Activated CD8-positive, alpha-beta memory T cell treated with anti-CD3 and anti-CD28 coated beads, Interleukin-2, amount 50 U/mL, for 24 hours (primary cell): ENCODE data around the gene SRSF7.
"Not testable (repeated sequence)": the region's sequence is repeated elsewhere in the genome, so short reads cannot be mapped to it uniquely, and the experiment has no call there.

Source experiments
- DNase-seq: peaks from one replicate; pipeline ENCODE4 v3.0.0-alpha.2; 2020; ENCODE audit errors: extremely low read depth

Gene SRSF7

DNA sequence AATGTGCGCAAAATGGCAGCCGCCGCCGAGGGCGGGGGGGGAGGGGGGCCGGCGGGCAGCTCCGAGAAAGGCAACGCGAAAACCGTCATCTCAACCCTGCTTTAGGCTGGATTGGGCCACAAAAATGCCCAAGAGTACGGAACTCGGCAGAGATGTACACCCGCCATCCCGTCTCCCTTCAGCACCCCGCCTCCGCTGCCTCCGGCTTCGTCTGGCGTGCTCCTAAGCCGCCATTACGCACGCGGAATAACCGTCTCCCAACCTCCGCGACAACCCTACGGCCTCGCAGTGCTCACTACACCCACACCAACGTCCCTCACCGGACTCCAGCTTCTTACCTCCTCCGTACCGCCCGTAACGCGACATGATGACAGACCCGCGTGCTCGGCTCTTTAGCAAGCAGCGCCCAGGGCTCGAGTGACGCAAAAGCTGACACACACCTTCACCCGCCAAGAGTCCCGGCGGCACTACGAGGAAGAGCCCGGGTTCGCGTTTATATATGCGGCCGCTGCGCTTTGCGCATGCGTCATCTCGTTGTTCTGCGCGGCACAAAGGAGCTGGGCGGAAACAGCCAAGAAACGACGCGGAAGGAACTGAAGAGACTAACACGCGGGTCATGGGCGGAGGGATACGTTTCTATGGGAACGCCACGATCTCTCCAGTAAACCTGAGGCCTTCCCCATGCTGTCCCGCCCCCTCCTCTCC, at the start of gene SRSF7:
TSS of gene SRSF7 (minus strand) at position 471 of the 705 bp plus-strand sequence. CDS start at position 366, 105 bp downstream.
- DNase-seq = peak; percentile 87

DNA sequence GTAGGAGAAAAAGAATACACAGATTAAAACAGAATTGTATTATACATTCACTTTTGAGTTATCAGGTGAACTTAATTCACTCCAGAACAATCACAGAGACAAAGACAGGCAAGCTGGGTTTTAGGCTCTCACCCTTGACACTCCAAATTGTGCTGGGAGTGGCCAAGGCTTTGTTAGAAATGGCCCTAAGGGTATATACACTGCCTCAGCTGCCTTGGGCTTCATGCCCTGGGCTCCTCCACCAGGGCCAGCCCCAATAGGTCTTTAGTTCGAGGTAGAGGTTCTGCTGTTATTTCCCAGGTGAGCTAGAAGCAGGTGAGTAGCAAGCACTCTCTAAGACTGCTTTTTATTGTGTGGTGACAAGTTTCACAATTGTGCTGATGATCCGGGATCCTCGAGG, 46.8 kb upstream of the SRSF7 start:
- no peak for DNase-seq

DNA sequence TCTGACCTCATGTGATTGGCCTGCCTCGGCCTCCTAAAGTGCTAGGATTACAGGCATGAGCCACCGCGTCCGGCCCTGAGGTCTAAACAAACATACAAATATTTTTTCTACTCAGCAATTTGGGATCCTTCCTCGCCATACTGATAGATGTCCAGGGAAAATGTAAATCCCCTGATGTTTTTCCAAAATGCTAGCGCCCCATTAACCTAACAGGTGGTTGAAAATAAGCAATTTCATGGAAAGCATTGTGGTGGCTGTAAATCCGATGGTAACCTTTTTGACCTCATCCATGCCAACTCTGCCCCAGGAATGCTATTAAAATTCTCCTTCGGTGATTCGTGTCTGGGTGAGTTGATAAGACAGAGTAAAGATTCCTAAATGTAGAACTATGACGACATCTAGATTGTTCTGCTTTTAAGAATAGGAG, 46.1 kb upstream of the SRSF7 start:
- DNase-seq = no peak

DNA sequence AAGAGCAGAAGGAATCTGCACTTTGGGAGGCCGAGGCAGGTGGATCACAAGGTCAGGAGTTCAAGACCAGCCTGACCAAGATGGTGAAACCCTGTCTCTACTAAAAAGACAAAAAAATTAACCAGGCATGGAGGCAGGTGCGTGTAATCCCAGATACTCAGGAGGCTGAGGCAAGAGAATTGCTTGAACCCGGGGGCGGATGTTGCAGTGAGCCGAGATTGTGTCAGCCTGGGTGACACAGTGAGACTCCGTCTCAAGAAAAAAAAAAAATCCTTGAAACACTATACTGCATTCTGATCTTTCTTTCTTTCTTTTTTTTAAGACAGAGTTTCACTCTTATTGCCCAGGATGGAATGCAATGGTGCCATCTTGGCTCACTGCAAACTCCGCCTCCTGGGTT, 43.9 kb upstream of the SRSF7 start:
- not testable (repeated sequence) for DNase-seq

DNA sequence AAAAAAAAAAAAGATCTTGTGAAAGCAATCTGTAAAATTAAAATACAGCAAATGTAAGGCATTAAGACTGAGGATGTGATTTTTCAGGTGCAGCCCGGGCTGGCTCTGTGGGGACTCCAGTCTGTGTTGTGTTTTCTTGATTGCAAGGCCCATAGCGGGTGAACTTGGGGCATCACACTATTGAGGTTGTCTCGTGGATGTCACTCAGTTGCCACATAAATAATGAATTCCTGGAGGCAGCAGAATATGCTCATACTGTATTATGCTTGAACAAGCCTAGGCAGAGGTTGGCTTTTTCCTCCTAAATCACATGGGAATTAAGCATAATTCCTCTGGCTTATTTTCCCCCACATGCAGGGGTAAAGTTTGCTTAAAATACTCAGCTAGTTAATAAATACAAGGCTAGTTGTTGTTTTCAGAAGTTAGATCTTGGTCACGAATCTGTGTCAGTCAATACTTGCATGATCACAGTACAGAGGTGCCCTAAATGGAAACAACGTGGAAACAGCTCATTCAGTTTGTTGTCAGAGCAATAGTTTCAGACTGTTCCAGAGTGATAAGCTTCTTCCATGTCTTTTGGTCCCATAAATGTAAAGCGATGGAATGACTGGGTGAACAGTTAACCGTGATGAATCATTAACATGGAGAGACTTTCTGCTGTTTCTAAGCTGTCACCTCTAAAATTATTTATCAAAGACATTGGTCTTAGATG, 43.2 kb upstream of the SRSF7 start:
- no peak for DNase-seq

DNA sequence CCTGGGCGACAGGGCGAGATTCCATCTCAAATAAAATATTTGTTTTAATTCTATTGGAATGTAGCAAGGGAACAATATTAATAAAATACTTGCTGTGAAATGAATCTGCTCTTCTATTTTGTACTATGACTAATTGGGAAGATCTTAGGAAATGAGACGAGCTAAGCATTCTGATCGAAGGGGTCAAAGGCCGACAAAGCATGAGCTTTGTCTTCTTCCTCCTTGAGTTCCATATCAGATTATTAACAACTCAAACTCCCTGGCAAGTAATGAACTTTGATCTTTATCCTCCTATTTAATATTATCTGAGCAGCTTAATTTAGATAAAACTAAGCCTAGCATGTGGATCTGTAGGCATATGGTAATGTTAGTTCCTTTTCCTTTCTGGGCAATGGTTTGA, 42.4 kb upstream of the SRSF7 start:
- no peak for DNase-seq

DNA sequence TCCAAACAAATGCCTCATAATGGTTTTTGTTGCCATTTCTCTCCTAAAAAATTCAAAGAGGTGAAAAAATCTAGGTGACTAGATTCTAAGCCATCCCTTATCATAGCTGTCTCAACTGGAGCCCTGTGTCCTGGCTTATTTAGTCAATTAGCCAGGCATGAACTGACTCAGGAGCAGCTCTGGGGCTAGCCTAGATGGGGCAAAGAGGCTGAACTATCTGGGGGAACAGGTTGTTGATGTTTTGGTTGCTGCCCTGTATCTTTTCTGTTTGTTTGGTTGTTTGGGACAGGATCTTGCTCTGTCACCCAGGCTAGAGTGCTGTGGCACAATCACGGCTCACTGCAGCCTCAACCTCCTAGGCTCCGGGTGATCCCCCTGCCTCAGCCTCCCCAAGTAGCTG, 41.6 kb upstream of the SRSF7 start:
- DNase-seq = no peak

DNA sequence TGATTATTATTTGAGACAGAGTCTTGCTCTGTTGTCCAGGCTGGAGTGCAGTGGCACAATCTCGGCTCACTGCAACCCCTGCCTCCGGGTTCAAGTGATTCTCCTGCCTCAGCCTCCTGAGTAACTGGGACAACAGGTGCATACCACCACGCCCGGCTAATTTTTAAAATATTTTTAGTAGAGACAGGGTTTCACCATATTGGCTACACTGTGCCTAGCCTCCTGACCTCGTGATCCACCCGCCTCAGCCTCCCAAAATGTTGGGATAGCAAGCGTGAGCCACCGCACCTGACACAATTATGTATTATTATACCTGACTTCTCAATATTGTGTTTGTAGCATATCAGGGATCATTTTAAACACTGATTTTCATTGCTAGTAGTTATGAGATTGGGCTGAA, 41.2 kb upstream of the SRSF7 start:
- not testable (repeated sequence) for DNase-seq

DNA sequence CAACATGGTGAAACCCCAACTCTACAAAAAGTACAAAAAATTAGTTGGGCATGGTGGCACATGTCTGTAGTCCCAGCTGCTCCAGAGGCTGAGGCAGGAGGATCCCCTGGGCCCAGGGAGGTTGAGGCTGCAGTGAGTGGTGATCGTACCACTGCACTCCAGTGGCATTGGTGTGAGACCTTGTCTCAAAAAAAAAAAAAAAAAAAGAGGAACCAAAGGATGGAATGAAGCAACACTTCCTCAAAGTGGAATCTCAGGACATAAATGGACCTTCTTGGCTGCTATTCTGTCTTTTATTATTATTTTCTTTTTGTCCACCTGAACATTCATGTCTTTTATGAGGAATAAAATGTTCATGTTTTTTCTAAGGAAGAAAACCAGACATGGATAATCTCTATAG, 40.6 kb upstream of the SRSF7 start:
- DNase-seq = no peak

DNA sequence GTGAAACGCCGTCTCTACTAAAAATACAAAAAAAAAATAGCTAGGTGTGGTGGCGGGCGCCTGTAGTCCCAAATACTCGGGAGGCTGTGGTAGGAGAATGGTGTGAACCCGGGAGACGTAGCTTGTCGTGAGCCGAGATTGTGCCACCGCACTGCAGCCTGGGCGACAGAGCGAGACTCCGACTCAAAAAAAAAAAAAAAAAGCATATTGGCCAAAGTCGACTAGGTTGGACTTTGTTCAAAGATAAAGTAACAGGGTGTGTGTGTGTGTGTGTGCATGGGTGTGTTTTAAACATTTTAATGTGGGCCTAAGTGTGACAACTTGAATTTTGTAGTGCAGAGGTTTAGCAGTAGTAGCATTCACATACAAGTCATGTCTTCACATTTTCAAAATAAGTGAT, 38.5 kb upstream of the SRSF7 start:
- no peak for DNase-seq

DNA sequence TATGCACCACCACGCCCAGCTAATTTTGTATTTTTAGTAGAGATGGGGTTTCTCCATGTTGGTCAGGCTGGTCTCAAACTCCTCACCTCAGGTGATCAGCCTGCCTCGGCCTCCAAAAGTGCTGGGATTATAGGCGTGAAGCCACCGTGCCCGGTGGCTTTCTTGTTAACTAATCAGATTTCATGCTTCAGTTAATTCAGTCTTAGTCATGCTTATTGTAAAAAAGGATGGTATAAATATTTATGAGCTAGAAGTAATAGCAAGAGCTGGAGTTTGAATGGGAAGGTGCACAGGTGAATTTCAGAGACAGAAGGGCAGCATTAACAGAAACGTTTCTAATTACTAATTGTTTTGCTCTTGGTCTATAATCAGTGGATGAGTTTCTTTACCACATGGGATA, 37.1 kb upstream of the SRSF7 start:
- no peak for DNase-seq

DNA sequence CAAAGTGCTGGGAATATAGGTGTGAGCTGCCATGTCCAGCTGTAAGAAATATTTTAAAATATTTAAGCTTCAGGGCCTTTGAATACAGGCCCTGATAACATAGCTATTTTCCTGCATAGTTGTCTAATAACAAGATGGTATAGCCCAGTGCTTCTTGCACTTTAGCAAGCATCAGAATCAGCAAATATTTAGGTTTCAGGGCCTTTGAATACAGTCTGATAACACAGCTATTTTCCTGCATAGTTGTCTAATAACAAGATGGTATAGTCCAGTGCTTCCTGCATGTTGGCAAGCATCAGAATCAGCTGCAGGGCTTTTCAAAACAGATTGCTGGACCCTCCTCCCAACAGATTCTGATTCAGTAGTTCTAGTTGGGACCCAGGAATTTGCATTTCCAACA, 32.4 kb upstream of the SRSF7 start:
- DNase-seq = no peak

DNA sequence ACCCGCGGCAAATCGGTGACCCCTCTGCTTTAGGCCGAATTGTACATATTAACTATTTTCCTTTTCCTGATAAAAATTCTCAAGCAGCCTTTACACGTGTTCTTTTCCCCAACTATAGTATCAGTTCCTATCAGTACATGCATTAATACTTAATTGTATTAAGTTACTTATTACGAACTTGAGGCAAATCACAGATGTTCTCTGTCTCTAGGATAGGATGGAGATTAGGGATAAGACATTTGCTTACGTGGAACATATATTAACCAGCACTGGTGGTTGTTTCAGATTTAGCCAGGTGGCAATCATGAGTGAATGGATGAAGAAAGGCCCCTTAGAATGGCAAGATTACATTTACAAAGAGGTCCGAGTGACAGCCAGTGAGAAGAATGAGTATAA, 27.5 kb upstream of the SRSF7 start:
- DNase-seq = no peak

DNA sequence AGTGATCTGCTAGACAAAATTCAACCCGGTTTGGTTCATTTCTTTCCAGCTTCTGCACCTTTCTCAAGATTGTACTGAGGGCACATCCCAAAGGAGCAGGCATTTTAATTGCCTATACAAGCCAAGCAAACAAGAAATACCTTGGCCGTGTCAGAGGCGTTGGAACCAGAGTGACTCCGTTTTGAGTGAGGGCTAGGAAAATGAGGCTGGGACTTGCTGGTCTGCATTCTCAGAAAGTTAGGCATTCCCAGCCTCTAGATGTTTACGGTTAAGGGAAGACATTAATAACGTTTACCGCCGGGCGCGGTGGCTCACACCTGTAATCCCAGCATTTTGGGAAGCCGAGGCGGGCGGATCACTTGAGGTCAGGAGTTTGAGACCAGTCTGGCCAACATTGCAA, 25.4 kb upstream of the SRSF7 start:
- no peak for DNase-seq

DNA sequence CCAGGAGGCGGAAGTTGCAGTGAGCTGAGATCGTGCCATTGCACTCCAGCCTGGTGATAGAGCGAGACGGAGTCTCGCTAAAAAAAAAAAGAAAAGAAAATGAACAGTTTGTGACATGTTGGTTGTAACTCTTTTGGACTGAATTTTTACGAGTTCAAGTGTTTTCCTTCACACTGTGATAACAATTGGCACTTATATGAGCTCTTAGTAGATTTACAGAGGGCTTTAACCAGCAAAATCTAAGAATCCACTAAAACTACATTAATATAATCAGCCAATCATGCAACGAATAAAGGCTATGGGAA, 24.7 kb upstream of the SRSF7 start:
- DNase-seq = no peak

DNA sequence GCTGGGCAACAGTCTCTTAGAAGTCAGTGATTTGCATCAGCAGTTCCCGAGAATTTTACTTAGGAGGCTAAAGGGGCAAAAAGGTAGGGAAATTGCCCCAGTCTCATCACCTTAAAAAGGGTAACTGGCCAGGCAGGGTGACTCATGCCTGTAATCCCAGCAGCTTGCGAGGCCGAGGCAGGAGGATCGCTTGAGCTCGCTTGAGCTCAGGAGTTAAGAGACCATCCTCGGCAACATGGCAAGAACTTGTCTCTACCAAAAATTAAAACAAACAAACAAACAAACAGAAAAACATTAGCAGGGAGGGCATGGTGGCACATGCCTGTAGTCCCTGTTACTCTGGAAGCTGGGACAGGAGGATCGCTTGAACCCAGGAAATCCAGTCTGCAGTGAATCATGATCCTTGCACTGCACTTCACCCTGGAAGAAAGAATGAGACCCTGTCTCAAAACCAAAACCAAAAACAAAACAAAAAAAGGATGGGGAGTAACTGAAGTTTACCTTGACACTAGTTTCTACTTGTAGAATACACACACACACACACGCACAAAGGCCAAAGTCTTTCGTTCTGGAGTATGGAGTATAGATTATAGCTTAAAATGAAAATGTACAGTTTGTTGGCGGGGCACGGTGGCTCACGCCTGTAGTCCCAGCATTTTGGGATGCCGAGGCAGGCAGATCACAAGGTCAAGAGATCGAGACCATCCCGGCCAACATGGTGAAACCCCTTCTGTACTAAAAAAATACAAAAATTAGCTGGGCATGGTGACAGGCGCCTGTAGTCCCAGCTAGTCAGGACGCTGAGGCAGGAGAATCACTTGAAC, 24.1 kb upstream of the SRSF7 start:
- DNase-seq = no peak

DNA sequence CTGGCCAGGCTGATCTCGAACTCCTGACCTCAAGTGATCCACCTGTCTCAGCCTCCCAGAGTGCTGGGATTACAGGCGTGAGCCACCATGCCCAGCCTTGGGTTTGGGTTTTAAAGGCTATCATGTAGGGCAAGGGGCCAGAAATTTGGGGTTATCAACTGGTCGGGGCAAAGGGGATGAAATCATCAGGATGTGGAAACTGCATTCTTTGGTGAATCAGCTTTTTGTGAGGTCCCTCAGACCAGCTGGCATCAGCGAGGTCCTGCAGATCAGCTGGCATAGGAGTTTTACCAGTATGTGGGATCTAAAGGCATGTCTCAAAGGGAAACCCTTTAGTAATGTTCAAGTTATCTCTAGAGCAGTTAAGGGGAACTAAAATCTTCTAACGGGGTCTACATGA, 20.5 kb upstream of the SRSF7 start:
- DNase-seq = no peak

DNA sequence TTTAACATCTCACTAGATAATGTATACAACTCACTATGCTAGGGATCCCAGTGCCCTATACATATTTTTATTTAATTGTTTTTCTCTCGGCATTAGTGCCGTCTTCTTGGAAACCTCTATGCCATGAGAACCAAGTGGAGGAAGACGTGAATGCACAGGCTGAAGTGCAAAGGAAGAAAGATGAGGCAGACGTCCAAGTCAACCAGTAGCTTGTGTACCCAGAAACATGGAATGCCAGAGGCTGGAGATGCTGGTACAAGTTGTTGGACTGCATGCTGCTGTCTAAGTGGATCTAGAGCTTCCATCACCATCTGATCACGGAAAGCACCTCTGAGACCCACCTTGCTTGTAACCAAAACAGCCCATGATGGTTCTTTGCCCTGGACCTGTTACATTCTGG, 14.4 kb upstream of the SRSF7 start:
- no peak for DNase-seq

DNA sequence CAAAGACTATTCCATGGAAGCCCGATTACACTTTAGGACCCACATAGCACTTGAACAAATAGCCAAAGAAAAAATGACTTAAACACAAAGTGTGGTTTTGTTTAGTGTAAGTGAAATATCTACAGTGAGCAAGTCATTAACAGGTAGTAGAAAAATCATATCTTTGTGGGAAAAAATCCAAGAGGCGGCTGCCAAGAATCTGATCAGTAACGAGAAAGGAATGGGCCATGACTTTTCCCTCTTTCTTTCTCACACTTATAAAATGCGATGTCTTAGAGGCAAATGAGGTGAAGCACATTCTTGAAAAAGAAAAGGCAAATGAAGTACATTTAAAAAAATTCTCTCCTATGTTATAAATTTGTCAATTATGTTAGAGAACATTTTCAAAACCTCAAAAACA, 14.0 kb upstream of the SRSF7 start:
- no peak for DNase-seq

DNA sequence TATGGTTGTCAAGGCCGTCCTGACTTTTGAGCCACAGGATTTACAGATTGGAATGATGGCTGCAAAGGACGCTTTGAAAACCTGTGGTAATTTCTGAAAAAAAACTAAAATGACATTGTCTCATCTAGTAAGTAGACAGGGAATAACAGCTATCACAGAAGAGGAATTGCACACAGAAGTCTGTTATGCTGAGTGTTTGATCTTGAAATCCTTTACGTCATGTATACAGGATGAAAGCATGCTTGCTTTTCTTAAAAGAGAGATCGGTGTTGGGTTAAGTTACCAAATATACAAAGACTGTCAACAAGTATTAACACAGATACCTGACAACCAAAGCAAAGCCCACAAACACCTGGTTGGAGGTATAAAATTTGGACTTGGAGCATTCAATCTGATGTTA, 12.6 kb upstream of the SRSF7 start:
- no peak for DNase-seq

DNA sequence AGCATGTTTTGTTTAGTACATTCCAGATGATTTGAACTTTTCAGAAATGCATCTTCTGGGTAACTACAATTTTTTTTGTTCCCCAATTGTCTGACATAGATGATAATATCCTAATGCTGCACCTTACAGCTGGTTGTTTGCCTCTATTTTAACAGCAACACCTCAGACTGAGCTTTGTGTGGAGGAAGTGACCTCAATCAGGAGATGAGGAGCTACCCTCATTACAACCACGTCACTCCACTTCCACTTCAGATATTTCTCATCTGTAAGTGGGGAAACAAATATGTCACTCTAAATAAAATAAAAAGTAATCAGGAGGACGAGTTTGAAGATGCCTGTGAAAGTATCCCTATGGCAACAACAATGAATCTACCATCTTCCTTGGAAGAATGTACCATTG, 12.1 kb upstream of the SRSF7 start:
- DNase-seq = no peak

DNA sequence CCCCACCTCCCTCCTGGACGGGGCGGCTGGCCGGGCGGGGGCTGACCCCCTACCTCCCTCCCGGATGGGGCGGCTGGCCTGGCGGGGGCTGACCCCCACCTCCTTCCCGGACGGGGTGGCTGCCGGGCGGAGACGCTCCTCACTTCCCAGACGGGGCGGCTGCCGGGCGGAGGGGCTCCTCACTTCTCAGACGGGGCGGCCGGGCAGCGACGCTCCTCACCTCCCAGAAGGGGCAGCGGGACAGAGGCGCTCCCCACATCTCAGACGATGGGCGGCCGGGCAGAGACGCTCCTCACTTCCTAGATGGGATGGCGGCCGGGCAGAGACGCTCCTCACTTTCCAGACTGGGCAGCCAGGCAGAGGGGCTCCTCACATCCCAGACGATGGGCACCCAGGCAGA, 4.7 kb upstream of the SRSF7 start:
- not testable (repeated sequence) for DNase-seq

DNA sequence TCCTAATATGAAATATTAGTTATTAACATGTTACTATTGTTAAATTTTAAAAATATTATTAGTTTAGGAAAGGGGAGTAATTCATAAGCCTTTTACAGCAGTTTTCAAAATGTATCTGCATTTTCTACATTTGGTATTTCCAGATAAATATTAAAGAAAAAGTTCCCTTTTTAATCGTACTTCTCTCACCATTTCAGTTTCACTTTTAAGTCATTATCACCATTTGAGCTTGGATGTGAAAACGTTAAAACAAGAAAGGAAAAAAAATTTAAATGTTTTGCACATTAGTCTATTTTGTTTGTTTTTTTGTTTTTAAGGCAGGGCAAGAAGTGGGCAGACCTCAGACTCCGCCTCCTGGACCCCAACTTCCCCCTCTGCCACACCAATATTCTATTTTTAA, 3.3 kb upstream of the SRSF7 start:
- no peak for DNase-seq
